Mesothelial cell of epicardium (in vitro differentiated cells): ENCODE measurements around the gene TREX2. TPM values are rescaled to one million over a fixed set of nuclear protein-coding genes. Genes with fewer than 3 reads are reported as not detected.

Source experiments
- DNase-seq, 2 experiments: peaks; one replicate each; pipeline ENCODE4 v3.0.0; 2021; ENCODE audit warnings: low spot score in 2 of 2; ENCODE audit not compliant: unreplicated experiment in 2 of 2
- H3K27ac Mint-ChIP-seq: 2 replicates; pipeline ENCODE4 v1.8.0; 2021; ENCODE audit warnings: mixed read lengths
- H3K27me3 Mint-ChIP-seq: 2 replicates; pipeline ENCODE4 v1.8.0; 2021; ENCODE audit warnings: low read depth, mixed read lengths
- H3K36me3 Mint-ChIP-seq: 2 replicates; pipeline ENCODE4 v1.8.0; 2021; ENCODE audit warnings: mixed read lengths
- H3K4me1 Mint-ChIP-seq: 2 replicates; pipeline ENCODE4 v1.8.0; 2021; ENCODE audit warnings: mixed read lengths
- H3K4me3 Mint-ChIP-seq: 2 replicates; pipeline ENCODE4 v1.8.0; 2021; ENCODE audit warnings: mild to moderate bottlenecking, moderate library complexity, mixed read lengths
- H3K9me3 Mint-ChIP-seq: 2 replicates; pipeline ENCODE4 v1.8.0; 2021; ENCODE audit warnings: mixed read lengths
- total RNA-seq: library from RNA; stranded (reverse); gene quantifications from 3 replicates; pipeline ENCODE4 v1.2.1, GENCODE V29; 2021
- TF ChIP-seq, protein P1 (sequence below): fragments of 200-600 bp; sonication (generic); IDR thresholded peaks from one replicate; pipeline ENCODE4 v1.5.0; 2021; ENCODE audit warnings: antibody characterized with exemption; ENCODE audit not compliant: unreplicated experiment

Gene TREX2
- total RNA-seq, 1 donor from 2014 or later = 0.83 TPM

- Mint-ChIP-seq H3K27ac (no peak overlapping the region), H3K9me3 (no peaks in the 10 kb centered on the region), H3K36me3 (peaks cover 4% of the 10 kb centered on the region), H3K4me1 (no peaks in the 10 kb centered on the region), H3K4me3 (no peak overlapping the region), H3K27me3 (no peaks in the 10 kb centered on the region)
- TF ChIP-seq, protein P1, sequence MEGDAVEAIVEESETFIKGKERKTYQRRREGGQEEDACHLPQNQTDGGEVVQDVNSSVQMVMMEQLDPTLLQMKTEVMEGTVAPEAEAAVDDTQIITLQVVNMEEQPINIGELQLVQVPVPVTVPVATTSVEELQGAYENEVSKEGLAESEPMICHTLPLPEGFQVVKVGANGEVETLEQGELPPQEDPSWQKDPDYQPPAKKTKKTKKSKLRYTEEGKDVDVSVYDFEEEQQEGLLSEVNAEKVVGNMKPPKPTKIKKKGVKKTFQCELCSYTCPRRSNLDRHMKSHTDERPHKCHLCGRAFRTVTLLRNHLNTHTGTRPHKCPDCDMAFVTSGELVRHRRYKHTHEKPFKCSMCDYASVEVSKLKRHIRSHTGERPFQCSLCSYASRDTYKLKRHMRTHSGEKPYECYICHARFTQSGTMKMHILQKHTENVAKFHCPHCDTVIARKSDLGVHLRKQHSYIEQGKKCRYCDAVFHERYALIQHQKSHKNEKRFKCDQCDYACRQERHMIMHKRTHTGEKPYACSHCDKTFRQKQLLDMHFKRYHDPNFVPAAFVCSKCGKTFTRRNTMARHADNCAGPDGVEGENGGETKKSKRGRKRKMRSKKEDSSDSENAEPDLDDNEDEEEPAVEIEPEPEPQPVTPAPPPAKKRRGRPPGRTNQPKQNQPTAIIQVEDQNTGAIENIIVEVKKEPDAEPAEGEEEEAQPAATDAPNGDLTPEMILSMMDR = no peak
- DNase-seq = no peak
Measured at GRCh38 chrX:153447581-153447960, 1.7 kb upstream of the TREX2 start.

- Mint-ChIP-seq H3K4me3 (no peak overlapping the region), H3K4me1 (no peaks in the 10 kb centered on the region), H3K27me3 (no peaks in the 10 kb centered on the region), H3K27ac (no peak overlapping the region), H3K36me3 (peaks cover 2% of the 10 kb centered on the region), H3K9me3 (no peaks in the 10 kb centered on the region)
- no peak for DNase-seq
- TF ChIP-seq, protein P1 = no peak
Measured at GRCh38 chrX:153446950-153447580, 1.2 kb upstream of the TREX2 start.

- Mint-ChIP-seq H3K4me1 (no peaks in the 10 kb centered on the region), H3K27me3 (no peaks in the 10 kb centered on the region), H3K36me3 (peaks cover 2% of the 10 kb centered on the region), H3K27ac (no peak overlapping the region), H3K4me3 (no peak overlapping the region), H3K9me3 (no peaks in the 10 kb centered on the region)
- TF ChIP-seq, protein P1 = no peak
- DNase-seq = no peak
Measured at GRCh38 chrX:153446636-153446936, 730 bp upstream of the TREX2 start.

DNA sequence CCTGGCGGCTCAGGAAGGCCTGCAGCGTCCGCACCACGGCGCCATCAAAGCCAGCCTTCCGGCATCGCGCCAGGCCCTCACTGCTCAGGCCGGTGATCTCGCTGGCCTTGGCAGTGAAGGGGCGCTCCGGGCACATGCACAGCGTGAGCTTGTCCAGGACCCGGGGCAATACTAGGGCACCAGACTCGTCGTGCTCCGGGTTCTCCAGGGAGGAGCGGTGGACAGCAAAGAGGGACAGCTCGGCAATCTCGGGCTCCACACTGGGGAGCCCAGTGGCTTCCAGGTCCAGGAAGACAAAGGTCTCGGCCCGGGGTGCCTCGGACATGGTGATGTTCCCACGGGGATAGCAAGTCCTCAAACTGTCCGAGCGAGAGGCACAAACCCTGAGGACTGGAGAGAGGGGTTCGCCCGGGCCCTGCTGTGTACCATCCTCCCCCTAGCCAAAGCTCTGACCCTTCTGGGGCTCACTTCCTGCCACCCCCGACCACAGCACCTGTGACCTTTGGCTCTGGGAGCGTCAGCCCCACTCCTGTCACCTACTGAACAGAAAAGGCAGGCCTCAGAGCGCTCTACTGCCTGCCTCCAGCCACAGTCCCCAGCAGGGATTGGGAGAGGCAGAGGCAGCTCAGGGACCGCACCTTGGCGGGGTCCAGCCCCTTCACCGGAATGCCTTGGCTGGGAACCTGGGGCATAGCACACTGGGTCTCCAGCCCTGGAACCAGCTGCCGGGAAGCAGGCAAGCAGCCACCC, 575 bp downstream of the TREX2 start:
- TF ChIP-seq, protein P1 = no peak
- no peak for DNase-seq
- Mint-ChIP-seq H3K27me3 (no peaks in the 10 kb centered on the region), H3K9me3 (no peaks in the 10 kb centered on the region), H3K36me3 (peaks cover 2% of the 10 kb centered on the region), H3K4me1 (peaks cover 2% of the 10 kb centered on the region), H3K4me3 (no peak overlapping the region), H3K27ac (no peak overlapping the region)

DNA sequence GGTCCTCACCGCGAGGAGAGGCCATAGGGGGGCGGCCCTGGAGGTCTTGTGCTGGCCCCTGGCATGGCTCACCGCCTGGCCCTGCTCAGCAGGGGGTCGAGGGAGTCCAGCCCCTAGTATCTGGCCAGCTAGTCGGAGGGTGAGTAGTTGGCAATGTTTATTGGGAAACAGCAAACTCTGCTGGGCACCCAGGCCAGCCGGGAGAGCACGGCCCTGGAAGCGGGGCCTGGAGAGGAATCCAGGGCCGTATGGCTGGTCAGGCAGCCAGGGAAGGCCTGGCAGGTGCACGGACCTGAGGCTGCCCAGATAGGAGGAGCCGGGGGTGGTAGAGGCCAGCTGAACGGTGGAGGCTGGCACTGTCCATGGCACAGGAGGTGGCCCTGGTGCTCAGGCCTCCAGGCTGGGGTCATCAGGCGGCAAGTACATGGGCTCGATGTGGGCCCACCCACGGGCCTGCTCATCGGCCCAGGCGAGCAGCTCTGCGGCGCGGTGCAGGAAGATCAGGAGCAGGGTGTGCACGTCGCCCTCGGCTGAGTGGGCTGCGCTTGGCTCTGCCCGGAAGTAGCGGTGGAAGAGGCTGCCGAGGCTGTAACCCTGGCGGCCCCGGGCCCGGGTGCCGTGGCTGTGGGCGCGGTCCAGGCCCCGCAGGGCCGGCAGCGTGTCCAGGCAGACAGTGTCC, 1.4 kb downstream of the TREX2 start:
- Mint-ChIP-seq H3K27me3 (no peaks in the 10 kb centered on the region), H3K4me1 (peaks cover 2% of the 10 kb centered on the region), H3K27ac (no peak overlapping the region), H3K4me3 (no peak overlapping the region), H3K36me3 (no peaks in the 10 kb centered on the region), H3K9me3 (peaks cover 4% of the 10 kb centered on the region)
- DNase-seq = no peak
- TF ChIP-seq, protein P1 = no peak
